Colonic mucosa (tissue), 4 donors: Measurements from ENCODE around the gene ZSWIM8. TPM values are rescaled to one million over a fixed set of nuclear protein-coding genes. Genes with fewer than 3 reads are reported as not detected.

Source experiments
- DNase-seq: peaks from one replicate; pipeline ENCODE4 v3.0.0-alpha.2; 2020
- H3K27ac ChIP-seq: fragments of 200-600 bp; one replicate; pipeline ENCODE4 v1.8.0; 2021
- H3K27me3 ChIP-seq: fragments of 200-600 bp; one replicate; pipeline ENCODE4 v1.8.0; 2021
- H3K36me3 ChIP-seq: fragments of 200-600 bp; one replicate; pipeline ENCODE4 v1.8.0; 2021
- H3K4me1 ChIP-seq: fragments of 200-600 bp; one replicate; pipeline ENCODE4 v1.8.0; 2021; ENCODE audit warnings: mild to moderate bottlenecking
- H3K4me3 ChIP-seq: fragments of 200-600 bp; one replicate; pipeline ENCODE4 v1.8.0; 2021
- H3K9ac ChIP-seq, 2 donors: one replicate each; pipeline ENCODE4 v1.7.0; 2013; ENCODE audit warnings: control low read depth in 2 of 2, low read depth in 2 of 2, low read length in 2 of 2
- H3K9me3 ChIP-seq: fragments of 200-600 bp; one replicate; pipeline ENCODE4 v1.8.0; 2021
- CTCF ChIP-seq: fragments of 200-600 bp; IDR thresholded peaks from one replicate; pipeline ENCODE4 v1.8.0; 2022; ENCODE audit warnings: antibody characterized with exemption, mild to moderate bottlenecking
- intact Hi-C: fragments of 100-400 bp; cut with DNase I; formaldehyde crosslinking; loops from one replicate; pipeline ENCODE4 v1.14.1; 2022
- total RNA-seq, 2 donors: library from RNA; stranded (reverse); fragmentation: NEBNext Ultra II Directional in 1 of 2; extraction: Animal tissue kit (Norgen Biotek cat#: 25700) in 1 of 2; gene quantifications; one replicate each; pipeline ENCODE4 v1.2.1, GENCODE V29; 2021
- donor health status: healthy.
- donor health status: DM: no; HTN: no; CAD: no.
- donor health status: DM: no; HTN: no; CAD: no.

ZSWIM8 gene
- total RNA-seq, 2 donors from 2014 or later = 74.7 to 77.1 TPM

GRCh38 chr10:73837072-73837471 is 51.7 kb downstream of the ZSWIM8 start:
- no peaks in the 10 kb centered on the region for H3K9me3 ChIP-seq
- intact Hi-C loops = no loop called here
- no peak overlapping the region for H3K27ac ChIP-seq
- H3K27me3 ChIP-seq = no peaks in the 10 kb centered on the region
- H3K4me1 ChIP-seq = no peaks in the 10 kb centered on the region
- TF ChIP-seq CTCF = no peak
- peaks cover 11% of the 10 kb centered on the region for H3K36me3 ChIP-seq
- H3K9ac ChIP-seq = no peak overlapping the region
- H3K4me3 ChIP-seq = no peak overlapping the region
- DNase-seq = no peak

- H3K9me3 ChIP-seq = no peaks in the 10 kb centered on the region
- intact Hi-C loops = no loop called here
- no peaks in the 10 kb centered on the region for H3K4me1 ChIP-seq
- no peak for DNase-seq
- no peak overlapping the region for H3K9ac ChIP-seq
- no peak for TF ChIP-seq CTCF
- H3K27me3 ChIP-seq = no peaks in the 10 kb centered on the region
- no peak overlapping the region for H3K4me3 ChIP-seq
- H3K27ac ChIP-seq = no peak overlapping the region
- H3K36me3 ChIP-seq = peaks cover 11% of the 10 kb centered on the region
Observed at GRCh38 chr10:73838008-73838567, 52.7 kb downstream of the ZSWIM8 start.

- Histone ChIP-seq H3K27ac (no peak overlapping the region), H3K9ac (no peak overlapping the region)
- intact Hi-C loops = no loop called here
Observed at GRCh38 chr10:73838827-73839226, 53.4 kb downstream of the ZSWIM8 start.

GRCh38 chr10:73839276-73839966 is 54.0 kb downstream of the ZSWIM8 start:
- H3K36me3 ChIP-seq = peaks cover 11% of the 10 kb centered on the region

More at GRCh38 chr10:73838827-73839226, 53.4 kb downstream of the ZSWIM8 start:
- H3K9me3 ChIP-seq = no peaks in the 10 kb centered on the region
- peaks cover 11% of the 10 kb centered on the region for H3K36me3 ChIP-seq
- no peaks in the 10 kb centered on the region for H3K27me3 ChIP-seq
- H3K4me1 ChIP-seq = no peaks in the 10 kb centered on the region
- DNase-seq = no peak
- no peak overlapping the region for H3K4me3 ChIP-seq
- no peak for TF ChIP-seq CTCF

GRCh38 chr10:73840056-73840402 is 54.6 kb downstream of the ZSWIM8 start:
- H3K36me3 ChIP-seq = peaks cover 11% of the 10 kb centered on the region
- H3K4me3 ChIP-seq = no peak overlapping the region
- no peaks in the 10 kb centered on the region for H3K9me3 ChIP-seq
- no peaks in the 10 kb centered on the region for H3K27me3 ChIP-seq
- intact Hi-C loops = no loop called here
- no peak for TF ChIP-seq CTCF
- no peak for DNase-seq
- H3K9ac ChIP-seq = no peak overlapping the region
- no peaks in the 10 kb centered on the region for H3K4me1 ChIP-seq
- no peak overlapping the region for H3K27ac ChIP-seq

More at GRCh38 chr10:73839276-73839966, 54.0 kb downstream of the ZSWIM8 start:
- H3K27me3 ChIP-seq = no peaks in the 10 kb centered on the region
- H3K4me3 ChIP-seq = no peak overlapping the region
- H3K9me3 ChIP-seq = no peaks in the 10 kb centered on the region
- intact Hi-C loops = no loop called here
- H3K4me1 ChIP-seq = no peaks in the 10 kb centered on the region
- H3K9ac ChIP-seq = no peak overlapping the region
- TF ChIP-seq CTCF = no peak
- DNase-seq = no peak
- H3K27ac ChIP-seq = no peak overlapping the region
